Measurements from ENCODE around the gene PTK6.
"Not testable (repeated sequence)": the region's sequence is repeated elsewhere in the genome, so short reads cannot be mapped to it uniquely, and the experiment has no call there.

PTK6 gene

DNA sequence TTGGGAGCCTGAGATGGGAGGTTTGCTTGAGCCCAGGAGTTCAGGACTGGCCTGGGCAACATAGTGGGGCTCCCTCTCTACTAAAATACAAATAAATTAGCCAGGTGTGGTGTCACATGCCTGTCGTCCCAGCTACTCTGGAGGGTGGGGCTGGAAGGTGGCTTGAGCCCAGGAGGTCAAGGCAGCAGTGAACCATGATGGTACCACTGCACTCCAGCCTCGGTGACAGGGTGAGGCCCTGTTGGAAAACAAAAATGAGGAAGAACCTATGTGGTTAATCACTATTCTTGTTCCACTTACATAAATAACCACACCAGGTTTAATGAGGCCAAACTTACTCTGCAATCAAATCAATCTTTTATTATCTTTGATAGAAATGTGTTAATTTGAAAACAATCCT lies 11.2 kb downstream of the PTK6 start:
- no peak for DNase-seq

- DNase-seq = no peak
Measured at GRCh38 chr20:63525185-63525584, 12.0 kb downstream of the PTK6 start.

GRCh38 chr20:63522981-63523611 lies 14.1 kb downstream of the PTK6 start:
- DNase-seq = no peak

DNA sequence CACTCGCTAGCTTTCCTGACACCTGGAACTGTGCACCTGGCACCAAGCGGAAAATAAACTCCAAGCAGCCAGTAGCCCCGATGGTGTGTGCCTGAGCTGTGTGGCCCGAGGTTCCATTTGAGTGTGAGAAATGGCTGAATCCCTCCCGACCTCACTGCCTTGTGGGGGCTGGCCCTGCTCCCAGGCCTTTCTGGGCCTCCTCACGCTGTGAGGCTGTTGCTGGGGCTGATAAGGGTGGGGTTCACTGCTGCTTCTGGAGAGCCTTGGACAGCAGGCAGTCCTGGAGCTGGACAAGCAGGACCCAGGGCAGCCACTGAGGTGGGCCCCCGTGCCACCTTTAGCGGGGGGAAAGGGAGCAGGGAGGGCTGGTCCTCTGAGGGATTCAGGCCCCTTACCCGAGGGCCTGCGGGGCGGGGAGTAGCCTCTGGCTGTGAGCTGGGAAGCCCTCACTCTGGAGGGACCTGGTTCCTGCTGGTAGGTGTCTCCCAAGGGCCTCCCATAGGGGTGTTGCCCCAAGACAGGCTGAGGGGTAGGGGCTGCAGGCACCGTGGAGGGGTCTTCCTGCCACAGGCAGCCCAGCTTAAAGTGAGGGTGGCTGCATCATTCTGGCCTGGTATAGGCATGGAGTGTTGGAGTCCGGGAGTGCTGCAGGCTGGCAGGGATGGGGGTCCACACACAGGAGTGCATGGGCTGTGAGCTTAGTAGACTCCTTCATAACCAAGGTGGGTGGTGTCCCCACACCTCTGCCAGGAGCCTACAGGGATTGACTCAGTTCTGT lies 14.9 kb downstream of the PTK6 start:
- DNase-seq = no peak

DNA sequence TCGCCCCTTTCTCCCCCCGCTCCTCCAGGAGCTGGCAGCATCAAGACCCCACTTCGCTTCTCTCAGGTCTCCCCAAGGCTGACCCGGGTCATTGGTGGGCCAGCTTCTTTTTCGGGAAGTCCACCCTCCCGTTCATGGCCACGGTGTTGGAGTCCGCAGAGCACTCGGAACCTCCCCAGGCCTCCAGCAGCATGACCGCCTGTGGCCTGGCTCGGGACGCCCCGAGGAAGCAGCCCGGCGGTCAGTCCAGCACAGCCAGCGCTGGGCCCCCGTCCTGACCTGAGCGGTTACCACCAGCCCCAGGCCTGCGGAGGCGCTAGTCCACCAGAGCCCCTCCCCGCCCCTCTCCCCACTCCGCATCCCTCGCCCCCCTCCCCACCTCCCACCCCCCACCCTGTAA lies 15.6 kb downstream of the PTK6 start:
- DNase-seq = no peak

- DNase-seq = peak; percentile 66
Measured at GRCh38 chr20:63520934-63521601, 16.1 kb downstream of the PTK6 start.

- DNase-seq = peak; percentile 87
Measured at GRCh38 chr20:63520504-63520933, 16.7 kb downstream of the PTK6 start, which contains the start of gene PPDPF. PPDPF (plus strand) TSS chr20:63520765; CDS start chr20:63521309, 544 bp downstream.

- DNase-seq = peak; percentile 77
Measured at GRCh38 chr20:63519668-63520503, 17.3 kb downstream of the PTK6 start.

GRCh38 chr20:63518946-63519667 lies 18.1 kb downstream of the PTK6 start:
- no peak for DNase-seq

DNA sequence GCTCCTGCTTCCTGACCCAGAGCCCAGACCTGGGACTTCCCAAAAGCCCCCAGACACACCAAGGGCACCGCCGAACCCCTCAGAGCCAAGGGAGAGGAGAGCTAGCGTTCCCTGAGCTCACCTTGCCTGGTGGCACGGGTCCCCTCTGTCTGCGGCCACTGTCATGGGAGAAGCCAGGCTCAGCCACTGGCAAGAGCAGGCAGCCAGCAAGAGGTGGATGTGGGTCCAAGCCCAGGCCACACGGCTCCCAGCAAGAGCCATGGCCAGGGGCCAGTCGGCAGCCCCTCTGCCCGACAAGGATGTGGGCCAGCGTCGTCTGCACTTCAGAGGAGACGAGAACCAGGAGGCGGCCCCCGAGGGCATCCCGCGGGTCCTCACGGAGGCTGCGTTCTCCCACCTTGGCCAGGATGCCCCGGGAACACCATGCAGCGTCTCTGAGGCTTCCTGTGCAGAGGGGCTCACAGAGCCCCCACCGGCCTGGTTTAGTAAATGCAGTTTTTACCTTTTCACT lies 18.8 kb downstream of the PTK6 start:
- no peak for DNase-seq

DNA sequence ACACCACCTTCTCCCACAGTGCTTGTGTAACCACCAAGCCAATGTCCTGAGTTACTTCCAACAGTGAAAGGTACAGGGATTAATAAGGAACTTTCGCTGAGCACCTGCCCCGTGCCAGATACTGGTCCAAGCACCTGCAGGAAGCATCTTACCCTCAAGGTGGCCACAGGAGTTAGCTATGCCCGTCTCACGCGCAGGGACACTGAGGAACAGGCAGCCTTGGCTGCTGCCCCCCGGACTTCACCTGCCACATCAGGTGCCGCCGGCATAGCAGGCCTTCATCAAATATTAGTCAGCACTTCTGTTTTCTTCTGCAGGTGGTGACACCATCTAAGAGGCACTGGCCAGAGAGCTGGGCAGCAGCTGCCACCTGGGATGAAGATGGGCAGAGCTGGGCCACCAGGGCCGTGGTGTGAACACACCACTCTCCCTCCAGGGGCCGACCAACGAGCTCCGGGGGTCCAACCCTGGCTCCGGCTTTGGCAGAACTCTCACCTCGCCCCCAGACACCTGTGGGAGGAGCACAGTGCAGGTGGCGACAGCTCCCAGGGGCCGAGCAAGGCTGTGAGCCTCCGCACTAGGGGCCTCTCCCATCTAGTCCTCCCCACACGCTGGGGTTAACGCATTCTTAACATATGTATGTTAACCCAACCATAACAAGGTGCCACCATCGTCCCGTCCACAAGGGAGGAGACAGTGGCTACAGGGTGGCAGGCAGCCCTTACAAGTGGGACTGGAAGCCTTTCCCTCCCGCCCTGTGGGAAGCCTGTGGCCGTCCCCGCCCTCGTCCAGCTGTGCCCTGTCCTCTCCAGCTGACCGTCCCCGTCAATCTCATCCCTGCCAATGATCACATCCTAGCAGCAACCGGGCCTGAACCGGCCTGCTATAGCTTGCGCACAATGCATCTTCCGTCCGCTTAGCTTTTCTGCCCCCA lies 19.5 kb downstream of the PTK6 start:
- no peak for DNase-seq

- not testable (repeated sequence) for DNase-seq
Measured at GRCh38 chr20:63514520-63514919, 22.7 kb downstream of the PTK6 start.

GRCh38 chr20:63513207-63513606 lies 24.0 kb downstream of the PTK6 start:
- no peak for DNase-seq

DNA sequence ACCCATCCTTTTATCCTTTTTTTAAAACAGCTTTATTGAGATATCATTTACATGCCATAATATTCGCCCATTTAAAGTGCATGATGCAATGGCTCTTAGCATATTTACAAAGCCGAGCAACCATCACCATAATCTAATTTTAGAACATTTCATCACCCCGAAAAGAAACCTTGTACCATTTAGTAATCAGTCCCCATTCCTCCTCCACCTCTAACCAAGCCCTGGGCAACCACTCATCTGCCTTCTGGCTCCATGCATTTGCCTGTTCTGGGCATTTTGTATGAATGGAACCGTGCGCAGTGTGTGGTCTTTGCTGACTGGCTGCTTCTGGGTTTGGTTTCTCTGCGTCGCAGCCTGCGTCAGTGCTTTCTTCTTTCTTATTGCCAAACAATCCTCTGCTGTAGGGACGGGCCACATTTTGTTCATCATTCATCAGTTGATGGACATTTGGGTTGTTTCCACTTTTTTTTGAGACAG lies 28.1 kb downstream of the PTK6 start:
- no peak for DNase-seq

DNA sequence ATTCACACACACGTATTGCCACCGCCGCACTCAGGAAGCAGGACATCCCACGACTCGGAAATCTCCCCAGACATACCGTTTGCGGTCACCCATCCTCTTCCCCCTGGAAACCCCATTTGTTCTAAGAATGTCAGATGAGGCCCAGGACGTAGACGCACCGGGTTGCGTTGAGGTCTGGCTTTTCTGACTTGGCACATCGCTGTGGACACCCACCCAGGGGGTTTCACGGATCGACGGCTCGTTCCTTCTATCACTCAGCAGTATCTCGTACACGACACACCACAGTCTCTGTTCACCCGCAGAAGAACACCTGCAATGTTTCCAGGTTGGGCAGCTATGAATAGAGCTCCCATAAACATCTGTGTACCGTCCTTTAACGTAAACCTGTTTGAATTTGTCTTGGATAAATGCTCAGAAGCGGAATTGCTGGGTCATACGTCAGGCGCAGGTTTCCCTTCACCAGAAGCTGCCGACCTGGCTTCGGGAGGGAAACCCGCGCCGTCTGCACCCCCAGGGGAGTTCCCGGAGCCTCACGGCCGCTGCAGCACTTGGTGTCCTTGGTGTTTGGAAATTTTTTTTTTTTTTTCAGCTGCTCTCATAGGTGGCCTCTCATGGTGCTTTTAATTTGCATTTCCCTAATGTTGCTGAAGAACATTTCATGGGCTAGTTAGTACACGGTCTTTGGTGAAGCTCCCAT lies 29.0 kb downstream of the PTK6 start:
- no peak for DNase-seq

GRCh38 chr20:63507083-63507743 lies 30.0 kb downstream of the PTK6 start:
- DNase-seq = no peak

- DNase-seq = no peak
Measured at GRCh38 chr20:63505723-63506122, 31.5 kb downstream of the PTK6 start.

DNA sequence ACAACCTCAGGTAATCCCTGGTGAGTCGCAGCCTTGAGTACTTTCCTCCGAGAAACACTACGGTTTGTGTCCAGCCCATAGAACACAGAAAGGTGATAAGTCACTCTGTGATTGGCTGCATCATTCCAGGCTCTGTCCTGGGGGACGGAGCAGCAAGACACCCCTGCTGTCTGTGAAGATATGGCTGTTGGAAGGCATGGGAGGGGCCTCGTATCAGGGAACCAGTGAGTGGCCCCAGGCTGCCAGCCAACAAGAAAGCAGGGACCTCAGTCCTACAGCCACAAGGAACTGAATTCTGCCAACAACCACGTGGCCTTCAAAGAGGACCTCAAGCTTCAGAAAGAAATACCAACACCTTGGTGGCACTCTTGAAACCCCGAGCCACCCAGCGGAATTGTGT lies 31.9 kb downstream of the PTK6 start:
- DNase-seq = no peak

GRCh38 chr20:63504642-63505041 lies 32.5 kb downstream of the PTK6 start:
- DNase-seq = no peak

- DNase-seq = no peak
Measured at GRCh38 chr20:63503524-63503923, 33.7 kb downstream of the PTK6 start.

Measured in CD4-positive, alpha-beta T cell treated with Interleukin-10 for 1 hour (primary cell).